Gastrocnemius medialis (tissue), 4 donors: ENCODE results near the gene FXR2. TPM values are rescaled to one million over a fixed set of nuclear protein-coding genes. Genes with fewer than 3 reads are reported as not detected.
A peak's percentile ranks its signal among the peaks of the same experiment; 100 is the strongest.

ENCODE experiments used
- ATAC-seq, 2 donors: fragments of 150-250 bp; one replicate each; pipeline ENCODE4 v1.9.1; 2016
- DNase-seq, 2 donors: peaks; one replicate each; pipeline ENCODE4 v3.0.0-alpha.2; 2019
- H3K27ac ChIP-seq, 4 donors: fragments of 200-600 bp; sonication (generic); 1 replicate in 1 of 4; 2 replicates in 3 of 4; pipeline ENCODE4 v1.5.1; 2016 to 2018; ENCODE audit warnings: mild to moderate bottlenecking in 2 of 4, moderate library complexity in 1 of 4
- H3K27me3 ChIP-seq, 3 donors: fragments of 200-600 bp; sonication (generic) in 2 of 3; 1 replicate in 1 of 3; 2 replicates in 2 of 3; pipeline versions ENCODE4 v1.5.1 to v1.6.0; 2016 to 2019; ENCODE audit warnings: mild to moderate bottlenecking in 1 of 3, moderate library complexity in 1 of 3
- H3K36me3 ChIP-seq, 2 donors: fragments of 200-600 bp; sonication (generic) in 1 of 2; one replicate each; pipeline ENCODE4 v1.5.1; 2017 to 2018
- H3K4me1 ChIP-seq, 2 donors: fragments of 200-600 bp; sonication (generic) in 1 of 2; one replicate each; pipeline ENCODE4 v1.5.1; 2016 to 2017; ENCODE audit warnings: mild to moderate bottlenecking in 2 of 2
- H3K4me3 ChIP-seq, 4 donors: fragments of 200-600 bp; sonication (generic) in 3 of 4; 1 replicate in 1 of 4; 2 replicates in 3 of 4; pipeline ENCODE4 v1.5.1; 2016 to 2019; ENCODE audit warnings: mild to moderate bottlenecking in 2 of 4
- H3K9me3 ChIP-seq, 3 donors: fragments of 200-600 bp; sonication (generic) in 2 of 3; 1 replicate in 1 of 3; 2 replicates in 2 of 3; pipeline ENCODE4 v1.5.1; 2016 to 2019
- CTCF ChIP-seq, 5 experiments: fragments of 450-650 bp in 3 of 5; fragments of 200-600 bp in 2 of 5; sonication (generic) in 2 of 5; IDR thresholded peaks in 4 of 5; conservative IDR thresholded peaks in 1 of 5; 1 replicate in 4 of 5; 2 replicates in 1 of 5; pipeline ENCODE4 v1.5.1; 2016 to 2019; ENCODE audit warnings: antibody characterized with exemption in 5 of 5, mild to moderate bottlenecking in 3 of 5, moderate library complexity in 3 of 5
- POLR2A ChIP-seq, 2 donors: fragments of 450-650 bp; IDR thresholded peaks; one replicate each; pipeline ENCODE4 v1.6.1; 2017; ENCODE audit warnings: antibody characterized with exemption in 2 of 2, mild to moderate bottlenecking in 2 of 2, moderate library complexity in 2 of 2
- in situ Hi-C, 4 donors: fragments of 200-750 bp; cut with MboI; loops; one replicate each; pipeline versions ENCODE4 v1.15.0 to v1.8.0; 2017; ENCODE audit warnings: low sequenced_read_pairs in 4 of 4
- intact Hi-C: fragments of 100-400 bp; cut with DNase I; formaldehyde crosslinking; loops from one replicate; pipeline ENCODE4 v1.15.1; 2023; ENCODE audit warnings: low total_unique reads
- total RNA-seq, 4 donors: library from RNA; depleted of rRNA; stranded (reverse); fragments of >200 nt; gene quantifications; one replicate each; pipeline versions ENCODE4 v1.1.0 to v1.2.3, GENCODE V29; 2016

Gene FXR2
- total RNA-seq, 4 donors from 2014 or later: 100 to 174 (median 140) TPM

DNA sequence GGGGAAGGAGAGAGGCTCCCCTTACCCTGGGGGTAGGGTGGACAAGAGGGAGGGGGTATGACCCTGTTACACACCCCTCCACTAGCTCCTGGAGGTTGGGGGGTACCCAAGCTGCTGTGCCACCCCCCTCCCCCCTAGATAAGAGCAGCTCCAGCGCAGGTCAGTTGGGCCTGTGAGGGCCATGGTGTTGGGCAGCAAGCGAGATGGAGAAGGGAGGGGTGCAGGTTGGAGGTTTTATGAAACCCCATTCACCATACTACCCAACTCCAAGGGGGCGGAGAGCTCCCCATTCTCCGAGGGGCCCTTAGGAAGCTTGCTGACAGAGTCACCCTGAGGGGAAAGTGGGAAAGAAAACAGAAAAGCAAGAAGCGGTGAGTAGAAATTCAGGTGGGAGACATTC is 23.1 kb downstream of the FXR2 start:
- no peak overlapping the region for H3K4me3 ChIP-seq
- DNase-seq (no peak), ATAC-seq (no peak)
- in situ Hi-C loops: no loop called here
- peak overlapping the region in 3 of 4 donors; percentile 64 to 81 (median 76) for H3K27ac ChIP-seq
- TF ChIP-seq CTCF (IDR thresholded peaks at IDR 0.05 in 4 of 5, conservative IDR thresholded peaks at IDR 0.05 in 1 of 5) (no peak), POLR2A (IDR thresholded peaks at IDR 0.05) (no peak)
- peaks cover 11 to 24% of the 10 kb centered on the region in 2 donors for H3K4me1 ChIP-seq
- H3K27me3 ChIP-seq: no peaks in the 10 kb centered on the region
- intact Hi-C loops: loop anchor here (2.0 kb wide), 1 partner anchor 77 kb away; no protein-coding TSS in a partner anchor
- peaks cover 0 to 77% of the 10 kb centered on the region in 2 donors for H3K36me3 ChIP-seq
- H3K9me3 ChIP-seq: no peaks in the 10 kb centered on the region

- peak; percentile 50 to 67 for ATAC-seq
- no peak overlapping the region for H3K4me3 ChIP-seq
- in situ Hi-C loops (no loop called here), intact Hi-C loops (loop anchor here (2.0 kb wide), 1 partner anchor 76 kb away; no protein-coding TSS in a partner anchor)
- H3K36me3 ChIP-seq: peaks cover 0 to 71% of the 10 kb centered on the region in 2 donors
- H3K27ac ChIP-seq: peak overlapping the region; percentile 56 to 81 (median 70)
- TF ChIP-seq POLR2A (IDR thresholded peaks at IDR 0.05) (no peak), CTCF (IDR thresholded peaks at IDR 0.05 in 4 of 5, conservative IDR thresholded peaks at IDR 0.05 in 1 of 5) (no peak)
- H3K9me3 ChIP-seq: no peaks in the 10 kb centered on the region
- H3K4me1 ChIP-seq: peaks cover 11 to 24% of the 10 kb centered on the region in 2 donors
- peak in 1 of 2 donors; percentile 67 for DNase-seq
- H3K27me3 ChIP-seq: no peaks in the 10 kb centered on the region
Observed at GRCh38 chr17:7590743-7591142, 24.0 kb downstream of the FXR2 start.

GRCh38 chr17:7589891-7590691 is 24.6 kb downstream of the FXR2 start, which contains the start of gene SOX15:
TSS of gene SOX15 (minus strand) at chr17:7590094. CDS start at chr17:7589676, 418 bp downstream.
- peak within 1 kb of the TSS; percentile 42 to 59 (median 50) for H3K4me3 ChIP-seq
- intact Hi-C loops: loop anchor here (2.0 kb wide), 2 partner anchors 29 to 75 kb away; partner anchors contain the start of gene SENP3
- ATAC-seq (peak in 1 of 2 donors; percentile 26), DNase-seq (no peak)
- no peak for TF ChIP-seq POLR2A (IDR thresholded peaks at IDR 0.05)
- no peak for TF ChIP-seq CTCF (IDR thresholded peaks at IDR 0.05 in 4 of 5, conservative IDR thresholded peaks at IDR 0.05 in 1 of 5)
- H3K27me3 ChIP-seq: no peaks in the 10 kb centered on the region
- H3K36me3 ChIP-seq: peaks cover 0 to 65% of the 10 kb centered on the region in 2 donors
- peaks cover 15 to 29% of the 10 kb centered on the region in 2 donors for H3K4me1 ChIP-seq
- in situ Hi-C loops: no loop called here
- H3K9me3 ChIP-seq: no peaks in the 10 kb centered on the region
- H3K27ac ChIP-seq: peak within 1 kb of the TSS; percentile 64 to 81 (median 78)

DNA sequence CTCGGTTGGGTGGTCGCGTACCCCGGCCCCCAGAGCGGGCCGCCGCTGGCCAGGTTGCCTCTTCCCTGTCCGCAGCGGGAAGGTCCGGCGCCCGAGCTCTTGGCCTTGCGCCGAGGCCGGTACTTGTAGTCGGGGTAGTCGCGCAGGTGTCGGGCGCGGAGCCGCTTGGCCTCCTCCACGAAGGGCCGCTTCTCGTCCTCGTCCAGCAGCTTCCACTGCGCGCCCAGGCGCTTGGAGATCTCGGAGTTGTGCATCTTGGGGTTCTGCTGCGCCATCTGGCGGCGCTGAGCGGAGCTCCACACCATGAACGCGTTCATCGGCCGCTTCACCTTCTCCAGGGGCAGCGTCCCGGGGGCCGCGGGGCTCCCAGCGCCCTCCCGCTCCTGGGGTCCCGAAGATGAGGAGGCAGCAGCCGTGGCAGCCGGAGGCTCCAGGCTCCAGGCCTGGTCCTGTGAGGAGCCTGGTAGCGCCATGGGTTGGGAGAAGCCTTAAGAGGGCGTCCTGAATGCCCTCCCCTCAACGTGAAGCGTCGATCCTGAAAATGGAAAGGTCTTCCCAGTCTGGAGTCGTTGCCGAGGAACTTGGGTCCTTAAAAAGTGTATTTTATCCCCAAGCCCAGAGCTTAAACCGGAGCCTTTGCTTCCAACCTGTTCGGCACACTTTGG is 25.4 kb downstream of the FXR2 start:
- DNase-seq (peak; percentile 56 to 87), ATAC-seq (peak; percentile 77 to 79)
- Histone ChIP-seq H3K9me3 (no peaks in the 10 kb centered on the region), H3K36me3 (peaks cover 0 to 57% of the 10 kb centered on the region in 2 donors), H3K4me3 (peak overlapping the region; percentile 42 to 59 (median 50)), H3K27ac (peak overlapping the region; percentile 64 to 81 (median 78)), H3K4me1 (peaks cover 23 to 36% of the 10 kb centered on the region in 2 donors), H3K27me3 (no peaks in the 10 kb centered on the region)
- in situ Hi-C loops: no loop called here
- peak; percentile 79 to 94 (median 92) for TF ChIP-seq CTCF (IDR thresholded peaks at IDR 0.05 in 4 of 5, conservative IDR thresholded peaks at IDR 0.05 in 1 of 5)
- no peak for TF ChIP-seq POLR2A (IDR thresholded peaks at IDR 0.05)
- intact Hi-C loops: loop anchor here (2.0 kb wide), 1 partner anchor 29 kb away; the partner anchor contains the start of gene SENP3
